SK-N-SH treated with all-trans-retinoic acid at 6 μM for 48 hours (cell line): ENCODE measurements around the gene FRMPD2.

ENCODE experiments used
- ATAC-seq: fragments of 200-7000 bp; cut with Tn5 transposase; 3 replicates; pipeline ENCODE4 v1.9.1; 2020; ENCODE audit warnings: mild to moderate bottlenecking, moderate library complexity
- ARNTL ChIP-seq: fragments of 450-650 bp; formaldehyde crosslinking; IDR thresholded peaks from 2 replicates; pipeline ENCODE4 v1.5.0; 2020; ENCODE audit warnings: low read depth, mild to moderate bottlenecking, moderate library complexity, borderline replicate concordance
- BACH2 ChIP-seq: fragments of 250-450 bp; sonication (Bioruptor Pico); IDR thresholded peaks from 2 replicates; pipeline ENCODE4 v1.9.0; 2021; ENCODE audit warnings: mild to moderate bottlenecking, borderline replicate concordance
- CSDC2 ChIP-seq: fragments of 250-450 bp; sonication (Bioruptor Pico); IDR thresholded peaks from 2 replicates; pipeline ENCODE4 v1.5.0; 2020; ENCODE audit warnings: mild to moderate bottlenecking, moderate library complexity
- CSRNP3 ChIP-seq: fragments of 250-450 bp; sonication (Bioruptor Pico); IDR thresholded peaks from 2 replicates; pipeline ENCODE4 v1.5.1; 2021; ENCODE audit warnings: mild to moderate bottlenecking, moderate library complexity
- ESRRG ChIP-seq: fragments of 250-450 bp; sonication (Bioruptor Pico); IDR thresholded peaks from 2 replicates; pipeline ENCODE4 v1.6.1; 2021; ENCODE audit warnings: mild to moderate bottlenecking
- GLIS3 ChIP-seq: fragments of 250-450 bp; sonication (Bioruptor Pico); IDR thresholded peaks from 2 replicates; pipeline ENCODE4 v1.5.0; 2020; ENCODE audit warnings: mild to moderate bottlenecking, moderate library complexity
- ISL1 ChIP-seq: fragments of 250-450 bp; sonication (Bioruptor Pico); IDR thresholded peaks from 2 replicates; pipeline ENCODE4 v2.1.2; 2022; ENCODE audit warnings: mild to moderate bottlenecking, moderate library complexity
- OSR1 ChIP-seq: fragments of 250-450 bp; sonication (Bioruptor Pico); IDR thresholded peaks from 2 replicates; pipeline ENCODE4 v1.8.0; 2022; ENCODE audit warnings: moderate library complexity, mild to moderate bottlenecking, inconsistent platforms
- PATZ1 ChIP-seq: fragments of 250-450 bp; sonication (Bioruptor Pico); IDR thresholded peaks from 2 replicates; pipeline ENCODE4 v1.8.0; 2020; ENCODE audit warnings: mild to moderate bottlenecking, moderate library complexity, borderline replicate concordance
- PPARA ChIP-seq: fragments of 250-450 bp; sonication (Bioruptor Pico); IDR thresholded peaks from 2 replicates; pipeline ENCODE4 v1.5.0; 2020; ENCODE audit warnings: mild to moderate bottlenecking, borderline replicate concordance
- RARB ChIP-seq: fragments of 250-450 bp; sonication (Bioruptor Pico); IDR thresholded peaks from 2 replicates; pipeline ENCODE4 v1.8.0; 2021; ENCODE audit warnings: mild to moderate bottlenecking, moderate library complexity
- SNAI2 ChIP-seq: fragments of 250-450 bp; sonication (Bioruptor Pico); IDR thresholded peaks from 2 replicates; pipeline ENCODE4 v1.5.0; 2020; ENCODE audit warnings: mild to moderate bottlenecking, moderate library complexity
- TCF4 ChIP-seq: fragments of 250-450 bp; sonication (Bioruptor Pico); IDR thresholded peaks from 2 replicates; pipeline ENCODE4 v1.8.0; 2021; ENCODE audit warnings: mild to moderate bottlenecking, moderate library complexity, borderline replicate concordance
- TOX ChIP-seq: fragments of 250-450 bp; sonication (Bioruptor Pico); IDR thresholded peaks from 2 replicates; pipeline ENCODE4 v1.8.0; 2021; ENCODE audit warnings: mild to moderate bottlenecking, moderate library complexity, borderline replicate concordance
- ZC3H10 ChIP-seq: fragments of 250-450 bp; sonication (Bioruptor Pico); IDR thresholded peaks from 2 replicates; pipeline ENCODE4 v1.5.1; 2021; ENCODE audit warnings: mild to moderate bottlenecking, moderate library complexity
- ZFP3 ChIP-seq: fragments of 250-450 bp; sonication (Bioruptor Pico); IDR thresholded peaks from 2 replicates; pipeline ENCODE4 v1.5.0; 2020; ENCODE audit warnings: mild to moderate bottlenecking, moderate library complexity
- ZNF565 ChIP-seq: fragments of 450-650 bp; formaldehyde crosslinking; conservative IDR thresholded peaks from 2 replicates; pipeline ENCODE4 v1.5.0; 2020; ENCODE audit warnings: low read depth, mild to moderate bottlenecking, moderate library complexity
- ZNF70 ChIP-seq: fragments of 450-650 bp; formaldehyde crosslinking; IDR thresholded peaks from 2 replicates; pipeline ENCODE4 v1.5.0; 2020; ENCODE audit warnings: mild to moderate bottlenecking, moderate library complexity
- ZNF8 ChIP-seq: fragments of 450-650 bp; formaldehyde crosslinking; IDR thresholded peaks from 2 replicates; pipeline ENCODE4 v1.5.0; 2020; ENCODE audit warnings: mild to moderate bottlenecking, moderate library complexity
- TF ChIP-seq, protein P1 (sequence below): fragments of 250-450 bp; sonication (Bioruptor Pico); IDR thresholded peaks from 2 replicates; pipeline ENCODE4 v1.8.0; 2021; ENCODE audit warnings: low read depth, mild to moderate bottlenecking, moderate library complexity, borderline replicate concordance
- TF ChIP-seq, protein P2 (sequence below): fragments of 250-450 bp; sonication (Bioruptor Pico); IDR thresholded peaks from 2 replicates; pipeline ENCODE4 v1.5.1; 2020; ENCODE audit warnings: low read depth, mild to moderate bottlenecking, moderate library complexity

Gene FRMPD2

DNA sequence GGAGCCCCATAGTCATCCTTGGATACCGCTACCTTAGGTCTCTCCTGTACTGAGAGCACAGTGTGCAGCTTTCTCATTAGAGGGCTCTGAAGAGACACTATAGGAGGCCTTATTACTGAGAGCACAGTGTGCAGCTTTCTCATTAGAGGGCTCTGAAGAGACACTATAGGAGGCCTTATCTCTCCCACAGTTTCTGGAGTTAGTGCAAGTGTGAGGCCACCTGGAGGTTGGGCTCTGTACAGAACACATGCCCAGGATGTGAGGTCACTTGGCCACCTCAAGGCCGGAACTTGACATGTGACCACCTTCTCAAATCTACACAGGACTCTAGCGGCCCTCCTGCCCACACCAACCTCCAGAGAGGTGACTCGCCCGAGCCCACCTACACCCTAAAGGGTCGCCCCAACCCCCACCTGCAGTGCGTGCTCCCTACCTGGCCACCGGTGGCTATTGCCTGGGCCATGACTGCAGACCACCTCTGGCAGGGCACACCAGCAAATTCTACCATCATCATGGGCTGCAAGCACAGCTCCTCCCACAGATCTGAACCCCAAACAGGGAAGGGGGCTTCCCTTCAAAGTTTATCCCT is 24.6 kb downstream of the FRMPD2 start:
- ATAC-seq, result no peak

DNA sequence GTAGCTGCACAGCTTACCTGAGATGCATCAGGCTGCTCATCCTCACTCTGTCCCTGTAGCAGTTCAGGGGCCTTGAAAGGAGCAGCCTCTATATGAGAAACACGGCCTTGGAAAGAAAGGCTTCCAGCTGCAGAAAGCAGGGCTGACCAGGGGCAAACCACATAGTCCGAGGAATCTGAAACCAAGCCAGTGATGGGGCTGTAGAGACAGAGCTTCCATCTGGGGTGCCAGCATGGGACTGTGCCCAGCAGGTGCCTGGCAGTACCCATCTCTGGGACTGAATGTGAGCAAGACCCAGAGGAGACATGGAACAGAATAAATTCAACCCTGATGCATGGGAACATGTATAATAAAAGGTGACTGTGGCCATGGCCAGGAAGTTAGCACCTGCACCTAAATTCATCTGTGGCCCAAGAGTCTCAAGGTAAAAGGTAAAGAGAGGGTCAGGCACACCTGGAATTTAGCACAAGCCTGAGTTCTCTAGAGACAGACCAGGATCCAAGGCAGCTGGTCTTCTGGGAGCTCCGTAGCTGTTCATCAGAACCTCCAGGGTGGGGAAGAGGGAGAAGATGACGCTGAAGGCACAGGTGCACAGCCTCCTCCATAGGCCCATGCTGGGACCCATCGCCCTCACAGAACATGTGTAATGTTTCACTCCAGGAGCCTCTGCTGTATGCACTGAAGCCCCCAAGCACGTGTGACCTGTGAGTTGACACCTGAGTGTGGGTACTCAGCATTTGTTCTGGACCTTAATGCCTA is 25.3 kb downstream of the FRMPD2 start:
- TF ChIP-seq OSR1 (no peak), ZNF565 (no peak), PPARA (CRISPR knock-in tag) (no peak), RARB (no peak), ZNF8 (CRISPR knock-in tag) (no peak), ARNTL (CRISPR knock-in tag) (no peak), ZC3H10 (no peak), BACH2 (no peak), TCF4 (CRISPR knock-in tag) (no peak), ZFP3 (CRISPR knock-in tag) (no peak), CSDC2 (CRISPR knock-in tag) (no peak), SNAI2 (CRISPR knock-in tag) (no peak), CSRNP3 (no peak), ISL1 (CRISPR knock-in tag) (no peak)
- TF ChIP-seq, protein P1, sequence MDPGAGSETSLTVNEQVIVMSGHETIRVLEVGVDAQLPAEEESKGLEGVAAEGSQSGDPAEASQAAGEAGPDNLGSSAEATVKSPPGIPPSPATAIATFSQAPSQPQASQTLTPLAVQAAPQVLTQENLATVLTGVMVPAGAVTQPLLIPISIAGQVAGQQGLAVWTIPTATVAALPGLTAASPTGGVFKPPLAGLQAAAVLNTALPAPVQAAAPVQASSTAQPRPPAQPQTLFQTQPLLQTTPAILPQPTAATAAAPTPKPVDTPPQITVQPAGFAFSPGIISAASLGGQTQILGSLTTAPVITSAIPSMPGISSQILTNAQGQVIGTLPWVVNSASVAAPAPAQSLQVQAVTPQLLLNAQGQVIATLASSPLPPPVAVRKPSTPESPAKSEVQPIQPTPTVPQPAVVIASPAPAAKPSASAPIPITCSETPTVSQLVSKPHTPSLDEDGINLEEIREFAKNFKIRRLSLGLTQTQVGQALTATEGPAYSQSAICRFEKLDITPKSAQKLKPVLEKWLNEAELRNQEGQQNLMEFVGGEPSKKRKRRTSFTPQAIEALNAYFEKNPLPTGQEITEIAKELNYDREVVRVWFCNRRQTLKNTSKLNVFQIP (CRISPR knock-in tag), result no peak
- TF ChIP-seq, protein P2, sequence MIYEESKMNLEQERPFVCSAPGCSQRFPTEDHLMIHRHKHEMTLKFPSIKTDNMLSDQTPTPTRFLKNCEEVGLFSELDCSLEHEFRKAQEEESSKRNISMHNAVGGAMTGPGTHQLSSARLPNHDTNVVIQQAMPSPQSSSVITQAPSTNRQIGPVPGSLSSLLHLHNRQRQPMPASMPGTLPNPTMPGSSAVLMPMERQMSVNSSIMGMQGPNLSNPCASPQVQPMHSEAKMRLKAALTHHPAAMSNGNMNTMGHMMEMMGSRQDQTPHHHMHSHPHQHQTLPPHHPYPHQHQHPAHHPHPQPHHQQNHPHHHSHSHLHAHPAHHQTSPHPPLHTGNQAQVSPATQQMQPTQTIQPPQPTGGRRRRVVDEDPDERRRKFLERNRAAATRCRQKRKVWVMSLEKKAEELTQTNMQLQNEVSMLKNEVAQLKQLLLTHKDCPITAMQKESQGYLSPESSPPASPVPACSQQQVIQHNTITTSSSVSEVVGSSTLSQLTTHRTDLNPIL (CRISPR knock-in tag), result no peak
- no peak for ATAC-seq

More for the DNA sequence above, 24.6 kb downstream of the FRMPD2 start:
- TF ChIP-seq TOX (CRISPR knock-in tag) (no peak), PATZ1 (CRISPR knock-in tag) (no peak), ESRRG (no peak), ZNF70 (no peak), OSR1 (no peak), TCF4 (CRISPR knock-in tag) (no peak), PPARA (CRISPR knock-in tag) (no peak), ISL1 (CRISPR knock-in tag) (no peak), ZNF8 (CRISPR knock-in tag) (no peak)
- TF ChIP-seq, protein P1 (CRISPR knock-in tag), result no peak
- TF ChIP-seq, protein P2 (CRISPR knock-in tag), result no peak
- TF ChIP-seq, all 23 proteins: peak for 0

GRCh38 chr10:48248462-48248861 is 26.0 kb downstream of the FRMPD2 start:
- no peak for ATAC-seq
- TF ChIP-seq GLIS3 (CRISPR knock-in tag) (no peak), ZNF565 (no peak), ZNF70 (no peak), PPARA (CRISPR knock-in tag) (no peak), RARB (no peak), ZC3H10 (no peak), ZNF8 (CRISPR knock-in tag) (no peak), BACH2 (no peak)
- TF ChIP-seq, protein P1 (CRISPR knock-in tag), result no peak
- TF ChIP-seq, protein P2 (CRISPR knock-in tag), result no peak
